Measurements from ENCODE around the gene BICDL1.

DNA sequence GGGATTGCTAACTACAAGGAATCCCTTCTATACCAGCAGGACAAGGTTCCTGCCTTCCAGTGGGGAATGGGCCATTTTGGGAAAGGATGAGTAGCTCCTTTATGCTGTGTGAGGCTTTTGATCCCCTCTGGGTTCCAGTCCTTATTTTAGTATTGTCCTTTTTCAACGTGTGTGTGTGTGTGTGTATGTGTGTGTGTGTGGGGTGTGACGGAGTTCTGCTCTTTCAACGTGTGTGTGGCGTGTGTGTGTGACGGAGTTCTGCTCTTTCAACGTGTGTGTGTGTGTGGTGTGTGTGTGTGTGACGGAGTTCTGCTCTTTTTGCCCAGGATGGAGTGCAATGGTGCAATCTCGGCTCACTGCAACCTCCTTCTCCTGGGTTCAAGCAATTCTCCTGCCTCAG is 100.1 kb downstream of the BICDL1 start:
- no peak for TF ChIP-seq POLR2A (IDR thresholded peaks at IDR 0.05)
- no peak for TF ChIP-seq CTCF (IDR thresholded peaks at IDR 0.05)
